Measurements from ENCODE around the gene USPL1. TPM values are rescaled to one million over a fixed set of nuclear protein-coding genes. Genes with fewer than 3 reads are reported as not detected.

The USPL1 gene
- total RNA-seq, 1 donor from 2014 or later = 33.1 TPM

GRCh38 chr13:30654430-30654829, 36.7 kb downstream of the USPL1 start:
- Histone ChIP-seq H3K36me3 (ENCODE audit: control insufficient read depth, insufficient read depth, low read length) (no peaks in the 10 kb centered on the region), H3K4me3 (ENCODE audit: low read depth, low read length) (no peak overlapping the region), H3K27me3 (ENCODE audit: control insufficient read depth, insufficient read depth, low read length) (no peaks in the 10 kb centered on the region)
- DNase-seq (ENCODE audit: low read depth) = no peak
- no peak for TF ChIP-seq CTCF (IDR thresholded peaks at IDR 0.05; ENCODE audit: insufficient read depth, low read length, poor library complexity, severe bottlenecking)

- no peaks in the 10 kb centered on the region for H3K27me3 ChIP-seq (ENCODE audit: control insufficient read depth, insufficient read depth, low read length)
- no peaks in the 10 kb centered on the region for H3K36me3 ChIP-seq (ENCODE audit: control insufficient read depth, insufficient read depth, low read length)
- H3K4me3 ChIP-seq (ENCODE audit: low read depth, low read length) = no peak overlapping the region
- DNase-seq (ENCODE audit: low read depth) = no peak
- TF ChIP-seq CTCF (IDR thresholded peaks at IDR 0.05; ENCODE audit: insufficient read depth, low read length, poor library complexity, severe bottlenecking) = no peak
Measured at GRCh38 chr13:30656178-30656577, 38.5 kb downstream of the USPL1 start.

- TF ChIP-seq CTCF (IDR thresholded peaks at IDR 0.05; ENCODE audit: insufficient read depth, low read length, poor library complexity, severe bottlenecking) = no peak
- H3K36me3 ChIP-seq (ENCODE audit: control insufficient read depth, insufficient read depth, low read length) = no peaks in the 10 kb centered on the region
- no peak for DNase-seq (ENCODE audit: low read depth)
- no peak overlapping the region for H3K4me3 ChIP-seq (ENCODE audit: low read depth, low read length)
- no peaks in the 10 kb centered on the region for H3K27me3 ChIP-seq (ENCODE audit: control insufficient read depth, insufficient read depth, low read length)
Measured at GRCh38 chr13:30659980-30660379, 42.3 kb downstream of the USPL1 start.

- no peak for DNase-seq (ENCODE audit: low read depth)
- TF ChIP-seq CTCF (IDR thresholded peaks at IDR 0.05; ENCODE audit: insufficient read depth, low read length, poor library complexity, severe bottlenecking) = no peak
- Histone ChIP-seq H3K27me3 (ENCODE audit: control insufficient read depth, insufficient read depth, low read length) (no peaks in the 10 kb centered on the region), H3K36me3 (ENCODE audit: control insufficient read depth, insufficient read depth, low read length) (no peaks in the 10 kb centered on the region), H3K4me3 (ENCODE audit: low read depth, low read length) (no peak overlapping the region)
Measured at GRCh38 chr13:30660796-30661195, 43.1 kb downstream of the USPL1 start.

- no peak for TF ChIP-seq CTCF (IDR thresholded peaks at IDR 0.05; ENCODE audit: insufficient read depth, low read length, poor library complexity, severe bottlenecking)
- Histone ChIP-seq H3K27me3 (ENCODE audit: control insufficient read depth, insufficient read depth, low read length) (no peaks in the 10 kb centered on the region), H3K4me3 (ENCODE audit: low read depth, low read length) (no peak overlapping the region), H3K36me3 (ENCODE audit: control insufficient read depth, insufficient read depth, low read length) (no peaks in the 10 kb centered on the region)
- DNase-seq (ENCODE audit: low read depth) = no peak
Measured at GRCh38 chr13:30664689-30665275, 47.1 kb downstream of the USPL1 start.

- no peak for DNase-seq (ENCODE audit: low read depth)
- Histone ChIP-seq H3K4me3 (ENCODE audit: low read depth, low read length) (no peak overlapping the region), H3K36me3 (ENCODE audit: control insufficient read depth, insufficient read depth, low read length) (no peaks in the 10 kb centered on the region), H3K27me3 (ENCODE audit: control insufficient read depth, insufficient read depth, low read length) (no peaks in the 10 kb centered on the region)
- no peak for TF ChIP-seq CTCF (IDR thresholded peaks at IDR 0.05; ENCODE audit: insufficient read depth, low read length, poor library complexity, severe bottlenecking)
Measured at GRCh38 chr13:30665638-30666037, 47.9 kb downstream of the USPL1 start.

Measured in kidney epithelial cell (primary cell).